Tibial nerve (tissue), 4 donors: ENCODE data around the gene DYDC2. TPM values are rescaled to one million over a fixed set of nuclear protein-coding genes. Genes with fewer than 3 reads are reported as not detected.
"Not testable (repeated sequence)": the region's sequence is repeated elsewhere in the genome, so short reads cannot be mapped to it uniquely, and the experiment has no call there.

ENCODE experiments used
- DNase-seq, 2 donors: peaks; one replicate each; pipeline ENCODE4 v3.0.0-alpha.2; 2019; ENCODE audit warnings: low spot score in 2 of 2
- H3K27ac ChIP-seq, 4 donors: fragments of 200-600 bp; sonication (generic) in 3 of 4; one replicate each; pipeline ENCODE4 v1.5.1; 2017 to 2019; ENCODE audit warnings: mild to moderate bottlenecking in 1 of 4
- H3K27me3 ChIP-seq, 2 donors: fragments of 200-600 bp; sonication (generic) in 1 of 2; one replicate each; pipeline versions ENCODE4 v1.5.1 to v1.6.0; 2017 to 2019
- H3K36me3 ChIP-seq, 3 donors: fragments of 200-600 bp; sonication (generic); one replicate each; pipeline ENCODE4 v1.5.1; 2018 to 2019
- H3K4me1 ChIP-seq, 4 donors: fragments of 200-600 bp; sonication (generic) in 3 of 4; one replicate each; pipeline ENCODE4 v1.5.1; 2017 to 2019
- H3K4me3 ChIP-seq, 4 donors: fragments of 200-600 bp; sonication (generic) in 3 of 4; one replicate each; pipeline ENCODE4 v1.5.1; 2017 to 2019; ENCODE audit warnings: mild to moderate bottlenecking in 1 of 4, moderate library complexity in 1 of 4
- H3K9me3 ChIP-seq, 4 donors: fragments of 200-600 bp; sonication (generic) in 3 of 4; one replicate each; pipeline ENCODE4 v1.5.1; 2017 to 2019
- EP300 ChIP-seq, 2 donors: sonication (generic); formaldehyde crosslinking; IDR thresholded peaks; one replicate each; pipeline ENCODE4 v1.6.1; 2017; ENCODE audit warnings: antibody characterized with exemption in 2 of 2, mild to moderate bottlenecking in 1 of 2
- POLR2A ChIP-seq, 2 donors: fragments of 450-650 bp; IDR thresholded peaks; one replicate each; pipeline ENCODE4 v1.6.1; 2017; ENCODE audit warnings: antibody characterized with exemption in 2 of 2, mild to moderate bottlenecking in 2 of 2, moderate library complexity in 2 of 2
- WGBS, 2 donors: methylation state at CpG; one replicate each; pipeline ENCODE4 v1.1.5; 2018; 5-methylcytosine and 5-hydroxymethylcytosine counted together
- total RNA-seq, 4 donors: library from RNA; depleted of rRNA; stranded (reverse); fragments of >200 nt; gene quantifications; one replicate each; pipeline ENCODE4 v1.1.0, GENCODE V29; 2016
- TF ChIP-seq, protein P1 (sequence below), 5 experiments: fragments of 200-600 bp in 3 of 5; fragments of 450-650 bp in 2 of 5; sonication (generic) in 3 of 5; IDR thresholded peaks; one replicate each; pipeline ENCODE4 v1.5.1; 2016 to 2019; ENCODE audit warnings: antibody characterized with exemption in 5 of 5, mild to moderate bottlenecking in 3 of 5, moderate library complexity in 2 of 5

Gene DYDC2
- total RNA-seq, 4 donors from 2014 or later: not detected

DNA sequence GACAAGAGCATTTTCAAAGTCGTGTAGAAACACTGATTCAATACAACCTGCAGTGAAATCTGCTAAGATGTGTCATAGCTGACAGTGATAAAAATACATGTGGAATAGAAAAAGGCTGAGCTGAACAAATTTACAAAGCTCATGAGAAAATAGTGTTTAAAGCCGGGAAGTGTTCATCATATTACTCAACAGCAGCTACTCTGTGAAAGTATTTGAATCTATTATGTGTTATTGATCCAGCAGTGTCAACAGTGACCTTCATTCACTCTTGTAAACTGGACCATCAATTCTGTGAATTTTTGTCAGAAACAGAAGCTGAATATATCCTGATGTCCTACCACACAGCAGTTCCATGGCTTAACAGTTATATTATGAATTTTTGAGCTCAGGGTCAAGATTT is 11.7 kb upstream of the DYDC2 start:
- Histone ChIP-seq H3K36me3 (no peaks in the 10 kb centered on the region), H3K27me3 (no peaks in the 10 kb centered on the region), H3K4me3 (no peak overlapping the region), H3K27ac (no peak overlapping the region), H3K4me1 (no peaks in the 10 kb centered on the region), H3K9me3 (no peaks in the 10 kb centered on the region)
- 53 to 66% methylated on average over 2 of the region's 2 CpGs for WGBS, 2 donors
- TF ChIP-seq POLR2A (IDR thresholded peaks at IDR 0.05): no peak
- TF ChIP-seq EP300 (IDR thresholded peaks at IDR 0.05): no peak
- TF ChIP-seq, protein P1, sequence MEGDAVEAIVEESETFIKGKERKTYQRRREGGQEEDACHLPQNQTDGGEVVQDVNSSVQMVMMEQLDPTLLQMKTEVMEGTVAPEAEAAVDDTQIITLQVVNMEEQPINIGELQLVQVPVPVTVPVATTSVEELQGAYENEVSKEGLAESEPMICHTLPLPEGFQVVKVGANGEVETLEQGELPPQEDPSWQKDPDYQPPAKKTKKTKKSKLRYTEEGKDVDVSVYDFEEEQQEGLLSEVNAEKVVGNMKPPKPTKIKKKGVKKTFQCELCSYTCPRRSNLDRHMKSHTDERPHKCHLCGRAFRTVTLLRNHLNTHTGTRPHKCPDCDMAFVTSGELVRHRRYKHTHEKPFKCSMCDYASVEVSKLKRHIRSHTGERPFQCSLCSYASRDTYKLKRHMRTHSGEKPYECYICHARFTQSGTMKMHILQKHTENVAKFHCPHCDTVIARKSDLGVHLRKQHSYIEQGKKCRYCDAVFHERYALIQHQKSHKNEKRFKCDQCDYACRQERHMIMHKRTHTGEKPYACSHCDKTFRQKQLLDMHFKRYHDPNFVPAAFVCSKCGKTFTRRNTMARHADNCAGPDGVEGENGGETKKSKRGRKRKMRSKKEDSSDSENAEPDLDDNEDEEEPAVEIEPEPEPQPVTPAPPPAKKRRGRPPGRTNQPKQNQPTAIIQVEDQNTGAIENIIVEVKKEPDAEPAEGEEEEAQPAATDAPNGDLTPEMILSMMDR (IDR thresholded peaks at IDR 0.05): no peak
- DNase-seq: no peak

DNA sequence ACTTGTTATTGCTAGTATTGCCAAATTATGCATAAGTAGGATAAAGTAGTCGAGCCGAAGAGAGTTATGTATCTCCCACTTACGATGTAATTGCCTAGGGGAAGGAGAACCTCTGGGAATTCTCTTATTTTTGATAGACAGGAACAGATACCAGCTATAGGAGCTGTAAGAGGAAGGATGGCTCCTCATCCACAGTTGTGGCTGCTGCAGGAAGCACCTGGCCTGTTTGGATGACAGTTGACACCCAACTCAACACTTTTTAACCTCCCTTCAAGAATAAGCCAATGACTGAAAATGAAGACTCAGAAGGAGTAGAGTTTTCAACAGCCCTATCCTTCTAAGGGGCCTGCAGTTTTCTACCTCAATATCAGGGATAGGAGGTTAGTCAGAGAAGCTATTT is 6.3 kb upstream of the DYDC2 start:
- 87 to 91% methylated on average over 3 of the region's 3 CpGs for WGBS, 2 donors
- H3K4me3 ChIP-seq: no peak overlapping the region
- no peaks in the 10 kb centered on the region for H3K4me1 ChIP-seq
- no peaks in the 10 kb centered on the region for H3K9me3 ChIP-seq
- H3K27me3 ChIP-seq: peaks cover 0 to 13% of the 10 kb centered on the region in 2 donors
- no peak for DNase-seq
- no peaks in the 10 kb centered on the region for H3K36me3 ChIP-seq
- H3K27ac ChIP-seq: no peak overlapping the region
- TF ChIP-seq, protein P1 (IDR thresholded peaks at IDR 0.05): no peak
- TF ChIP-seq EP300 (IDR thresholded peaks at IDR 0.05) (no peak), POLR2A (IDR thresholded peaks at IDR 0.05) (no peak)

DNA sequence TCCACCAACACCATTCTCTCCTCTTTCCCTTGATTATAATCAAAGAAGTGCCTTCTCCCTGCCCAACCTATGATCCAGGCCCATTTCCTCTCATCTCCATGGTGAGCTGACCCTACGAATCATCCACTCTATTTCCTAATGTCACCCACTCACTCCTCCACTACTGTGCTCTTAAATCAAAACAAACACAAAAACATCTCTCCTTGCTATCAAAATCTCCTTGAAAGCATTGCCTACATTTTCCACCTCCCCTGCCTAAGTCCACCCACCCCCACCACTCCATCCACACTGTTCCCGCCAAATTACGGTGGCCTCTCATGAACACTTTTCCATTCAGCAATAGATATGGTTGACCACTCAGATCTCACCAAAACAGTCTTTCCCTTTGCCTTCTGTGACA is 5.4 kb upstream of the DYDC2 start:
- Histone ChIP-seq H3K36me3 (no peaks in the 10 kb centered on the region), H3K4me1 (peaks cover 0 to 3% (median 2%) of the 10 kb centered on the region in 4 donors)
- WGBS, 2 donors: 91% methylated on average over 3 of the region's 3 CpGs

DNA sequence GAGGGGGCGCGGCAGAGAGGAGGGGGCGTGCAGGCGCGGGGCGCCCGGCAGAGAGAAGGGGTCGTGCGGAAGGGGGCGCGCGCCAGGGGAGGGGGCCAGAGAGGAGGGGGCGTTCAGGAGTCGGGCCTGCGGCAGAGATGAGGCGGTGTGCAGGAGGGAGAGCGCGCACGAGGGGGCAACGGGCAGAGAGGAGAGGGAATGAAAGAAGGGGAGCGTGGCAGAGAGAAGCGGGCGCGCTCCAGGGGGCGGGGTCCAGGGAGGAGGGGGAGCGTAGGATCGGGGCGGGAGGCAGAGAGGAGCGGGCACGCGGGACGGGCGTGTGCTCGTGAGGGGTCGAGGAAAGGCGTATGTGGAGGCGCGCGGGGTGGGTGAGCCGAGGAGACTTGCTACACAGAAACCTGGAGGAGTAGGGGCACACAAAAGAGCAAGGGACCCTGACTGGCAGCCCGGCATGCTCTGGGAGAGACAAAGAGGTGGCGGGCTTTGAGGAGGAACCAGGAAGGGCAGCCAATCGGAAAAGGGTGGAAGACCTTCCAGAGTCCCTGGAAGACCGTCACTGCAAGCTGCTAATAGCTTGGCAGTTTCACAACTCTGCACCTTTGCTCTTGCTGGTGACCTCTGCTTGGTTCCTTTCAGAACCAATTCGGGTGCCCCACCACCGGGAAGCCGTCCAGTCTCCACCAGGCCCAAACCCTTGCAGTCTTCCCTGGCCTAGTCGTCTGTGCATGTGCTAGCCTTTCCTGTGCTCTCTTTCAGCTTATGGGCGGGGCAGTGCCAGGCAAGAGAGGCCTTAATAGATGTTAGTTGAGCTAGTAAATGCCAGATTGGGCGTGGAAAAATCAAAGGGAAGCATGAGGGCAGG is 639 bp downstream of the DYDC2 start:
- H3K36me3 ChIP-seq: no peaks in the 10 kb centered on the region
- H3K4me1 ChIP-seq: peaks cover 0 to 15% (median 6%) of the 10 kb centered on the region in 4 donors
- no peak overlapping the region for H3K27ac ChIP-seq
- TF ChIP-seq, protein P1 (IDR thresholded peaks at IDR 0.05): no peak
- no peak for TF ChIP-seq EP300 (IDR thresholded peaks at IDR 0.05)
- no peak for TF ChIP-seq POLR2A (IDR thresholded peaks at IDR 0.05)
- H3K4me3 ChIP-seq: peak overlapping the region in 3 of 4 donors; percentile 23 to 48 (median 27)
- peaks cover 0 to 30% of the 10 kb centered on the region in 2 donors for H3K27me3 ChIP-seq
- WGBS, 2 donors: 10 to 13% methylated on average over 49 to 50 of the region's 50 CpGs
- H3K9me3 ChIP-seq: no peaks in the 10 kb centered on the region
- DNase-seq: no peak

More for the DNA sequence above, 5.4 kb upstream of the DYDC2 start:
- no peak overlapping the region for H3K27ac ChIP-seq
- no peaks in the 10 kb centered on the region for H3K9me3 ChIP-seq
- no peak overlapping the region for H3K4me3 ChIP-seq
- peaks cover 0 to 18% of the 10 kb centered on the region in 2 donors for H3K27me3 ChIP-seq
- TF ChIP-seq EP300 (IDR thresholded peaks at IDR 0.05) (no peak), POLR2A (IDR thresholded peaks at IDR 0.05) (no peak)
- TF ChIP-seq, protein P1 (IDR thresholded peaks at IDR 0.05): no peak
- DNase-seq: no peak

DNA sequence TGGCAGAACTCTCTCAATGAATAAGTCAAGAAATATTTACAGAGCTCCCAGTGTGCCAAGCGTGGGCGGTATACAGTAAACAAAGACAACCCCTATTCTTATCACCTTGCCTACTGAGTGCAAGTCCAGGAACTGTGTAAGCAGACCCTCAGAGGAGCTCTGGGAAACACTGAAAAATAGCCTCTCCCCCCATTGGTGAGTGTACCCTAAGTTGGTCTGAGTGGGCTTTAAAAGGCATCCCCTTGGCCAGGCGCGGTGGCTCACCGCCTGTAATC is 1.2 kb downstream of the DYDC2 start:
- H3K9me3 ChIP-seq: no peaks in the 10 kb centered on the region
- DNase-seq: no peak
- 97% methylated on average over 5 of the region's 5 CpGs for WGBS, 2 donors
- H3K27me3 ChIP-seq: peaks cover 0 to 25% of the 10 kb centered on the region in 2 donors
- no peak overlapping the region for H3K4me3 ChIP-seq
- peaks cover 0 to 15% (median 6%) of the 10 kb centered on the region in 4 donors for H3K4me1 ChIP-seq
- no peak overlapping the region for H3K27ac ChIP-seq
- no peaks in the 10 kb centered on the region for H3K36me3 ChIP-seq
- TF ChIP-seq, protein P1 (IDR thresholded peaks at IDR 0.05): no peak
- no peak for TF ChIP-seq EP300 (IDR thresholded peaks at IDR 0.05)
- no peak for TF ChIP-seq POLR2A (IDR thresholded peaks at IDR 0.05)

DNA sequence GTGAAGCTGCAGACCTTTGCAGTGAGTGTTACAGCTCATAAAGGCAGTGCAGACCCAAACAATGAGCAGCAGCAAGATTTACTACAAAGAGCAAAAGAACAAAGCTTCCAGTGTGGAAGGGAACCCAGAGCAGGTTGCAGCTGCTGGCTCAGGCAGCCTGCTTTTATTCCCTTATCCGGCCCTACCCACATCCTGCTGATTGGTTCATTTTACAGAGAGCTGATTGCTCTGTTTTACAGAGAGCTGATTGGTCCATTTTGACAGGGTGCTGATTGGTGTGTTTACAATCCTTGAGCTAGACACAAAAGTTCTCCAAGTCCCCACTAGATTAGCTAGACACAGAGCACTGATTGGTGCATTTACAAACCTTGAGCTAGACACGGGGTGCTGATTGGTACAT is 2.3 kb downstream of the DYDC2 start:
- H3K4me1 ChIP-seq: peaks cover 0 to 15% (median 6%) of the 10 kb centered on the region in 4 donors
- H3K9me3 ChIP-seq, H3K4me3 ChIP-seq, H3K27ac ChIP-seq, DNase-seq, H3K36me3 ChIP-seq: not testable (repeated sequence)
- H3K27me3 ChIP-seq: peaks cover 0 to 22% of the 10 kb centered on the region in 2 donors
- 30 to 63% methylated on average over 2 of the region's 2 CpGs for WGBS, 2 donors
